Naive thymus-derived CD8-positive, alpha-beta T cell (primary cell): ENCODE measurements around the gene TSKU. TPM values are rescaled to one million over a fixed set of nuclear protein-coding genes. Genes with fewer than 3 reads are reported as not detected.
"Not testable (repeated sequence)": the region's sequence is repeated elsewhere in the genome, so short reads cannot be mapped to it uniquely, and the experiment has no call there.

ENCODE experiments used
- ATAC-seq, 2 donors: fragments of 150-1000 bp; cut with Tn5 transposase in 1 of 2; sonication (Bioruptor Pico), chemical (Tn5 transposase) in 1 of 2; 1 replicate in 1 of 2; 2 replicates in 1 of 2; pipeline ENCODE4 v1.10.0; 2021; ENCODE audit warnings: mild to moderate bottlenecking in 2 of 2, moderate library complexity in 2 of 2
- POLR2A ChIA-PET: fragments of 350-600 bp; sonication (Branson Sonifier 250); formaldehyde crosslinking; loops from one replicate; lab custom pipeline; 2021; ENCODE audit warnings: antibody characterized with exemption; lab: Charles Lee
- DNase-seq, 10 donors: peaks; one replicate each; pipeline versions ENCODE4 v3.0.0 to v3.0.0-alpha.2; 2020 to 2022
- H3K27ac Mint-ChIP-seq, 10 donors: one replicate each; pipeline ENCODE4 v1.8.0; 2020 to 2022; ENCODE audit warnings: mild to moderate bottlenecking in 10 of 10, mixed read lengths in 10 of 10, moderate library complexity in 4 of 10, inconsistent platforms in 1 of 10
- H3K27me3 Mint-ChIP-seq, 5 donors: one replicate each; pipeline ENCODE4 v1.8.0; 2021 to 2022; ENCODE audit warnings: mixed read lengths in 5 of 5
- H3K36me3 Mint-ChIP-seq, 3 donors: one replicate each; pipeline ENCODE4 v1.8.0; 2020 to 2022; ENCODE audit warnings: mixed read lengths in 3 of 3, mild to moderate bottlenecking in 2 of 3, inconsistent platforms in 1 of 3
- H3K4me1 Mint-ChIP-seq, 4 donors: one replicate each; pipeline ENCODE4 v1.8.0; 2021 to 2022; ENCODE audit warnings: mixed read lengths in 4 of 4
- H3K4me3 Mint-ChIP-seq, 10 donors: one replicate each; pipeline ENCODE4 v1.8.0; 2020 to 2022; ENCODE audit warnings: mild to moderate bottlenecking in 10 of 10, mixed read lengths in 10 of 10, moderate library complexity in 6 of 10, inconsistent platforms in 1 of 10
- H3K9me3 Mint-ChIP-seq, 9 donors: one replicate each; pipeline ENCODE4 v1.8.0; 2020 to 2022; ENCODE audit warnings: mixed read lengths in 9 of 9, mild to moderate bottlenecking in 3 of 9, inconsistent platforms in 1 of 9, moderate library complexity in 1 of 9
- polyA plus RNA-seq, 3 donors: library from polyadenylated mRNA; unstranded; fragments of 300-500 nt; fragmentation: Illumina TruSeq; gene quantifications; one replicate each; pipeline ENCODE4 v1.2.3, GENCODE V29; 2021
- total RNA-seq, 8 experiments: library from RNA in 2 of 8; stranded (reverse) in 2 of 8; gene quantifications; one replicate each; pipeline ENCODE4 v1.2.3 and lab custom pipeline; 2021 to 2026

Gene TSKU
- total and polyA plus RNA-seq, 5 experiments from 2014 or later, result not detected

DNA sequence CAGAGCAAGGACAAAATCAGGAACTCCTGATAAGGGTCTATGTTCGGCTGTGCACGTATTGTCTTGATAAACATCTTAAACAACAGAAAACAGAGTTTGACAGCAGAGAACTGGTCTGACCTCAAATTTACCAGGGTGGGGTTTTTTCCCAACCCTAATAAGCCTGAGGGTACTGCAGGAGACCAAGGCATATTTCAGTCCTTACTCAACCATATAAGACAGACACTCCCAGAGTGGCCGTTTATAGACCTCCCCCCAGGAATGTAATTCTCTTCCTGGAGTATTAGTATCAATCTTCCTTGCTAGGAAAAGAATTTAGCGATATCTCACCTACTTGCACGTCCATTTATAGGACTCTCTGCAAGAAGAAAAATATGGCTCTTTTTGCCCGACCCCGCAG lies 32.5 kb downstream of the TSKU start:
- ATAC-seq, POLR2A ChIA-PET, H3K27ac Mint-ChIP-seq, H3K4me1 Mint-ChIP-seq, DNase-seq, H3K4me3 Mint-ChIP-seq, H3K27me3 Mint-ChIP-seq: not testable (repeated sequence)
- peaks cover 2 to 27% (median 14%) of the 10 kb centered on the region in 3 donors for H3K36me3 Mint-ChIP-seq
- peaks cover 6 to 43% (median 17%) of the 10 kb centered on the region in 9 donors for H3K9me3 Mint-ChIP-seq

DNA sequence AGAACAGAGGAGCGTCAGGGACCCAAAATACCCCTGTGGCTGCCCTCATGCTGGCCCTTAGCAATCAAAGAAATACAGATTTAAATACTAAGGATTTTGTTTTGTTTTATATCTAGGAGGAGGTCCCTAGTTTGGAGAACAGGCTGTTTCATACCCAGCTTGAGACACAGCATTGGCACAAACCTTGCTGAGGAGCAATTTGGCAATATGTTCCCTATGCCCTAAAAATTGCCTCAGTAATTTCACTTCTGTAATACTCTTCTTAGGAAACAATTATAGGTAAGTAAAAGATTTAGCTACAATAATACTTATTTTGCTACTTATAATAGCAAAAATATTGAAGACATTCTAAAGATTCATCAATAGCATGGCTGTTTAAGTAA lies 37.0 kb downstream of the TSKU start:
- H3K27me3 Mint-ChIP-seq, result peaks cover 3 to 11% (median 9%) of the 10 kb centered on the region in 5 donors
- DNase-seq, result no peak
- H3K9me3 Mint-ChIP-seq, result peaks cover 6 to 34% (median 17%) of the 10 kb centered on the region in 9 donors
- H3K27ac Mint-ChIP-seq, result no peak overlapping the region
- ATAC-seq, result no peak
- H3K4me1 Mint-ChIP-seq, result peaks cover 0 to 9% (median 7%) of the 10 kb centered on the region in 4 donors
- H3K4me3 Mint-ChIP-seq, result no peak overlapping the region
- POLR2A ChIA-PET, result no interaction called here
- peaks cover 2 to 26% (median 14%) of the 10 kb centered on the region in 3 donors for H3K36me3 Mint-ChIP-seq

DNA sequence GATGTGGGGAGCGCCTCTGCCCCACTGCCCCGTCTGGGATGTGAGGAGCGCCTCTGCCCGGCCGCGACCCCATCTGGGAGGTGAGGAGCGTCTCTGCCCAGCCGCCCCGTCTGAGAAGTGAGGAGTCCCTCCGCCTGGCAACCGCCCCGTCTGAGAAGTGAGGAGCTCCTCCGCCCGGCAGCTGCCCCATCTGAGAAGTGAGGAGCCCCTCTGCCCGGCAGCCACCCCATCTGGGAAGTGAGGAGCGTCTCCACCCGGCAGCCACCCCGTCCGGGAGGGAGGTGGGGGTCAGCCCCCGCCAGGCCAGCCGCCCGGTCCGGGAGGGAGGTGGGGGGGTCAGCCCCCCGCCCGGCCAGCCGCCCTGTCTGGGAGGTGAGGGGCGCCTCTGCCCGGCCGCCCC lies 38.2 kb downstream of the TSKU start:
- H3K27ac Mint-ChIP-seq, DNase-seq, ATAC-seq, H3K4me3 Mint-ChIP-seq, POLR2A ChIA-PET: not testable (repeated sequence)
- Mint-ChIP-seq H3K27me3 (peaks cover 3 to 11% (median 9%) of the 10 kb centered on the region in 5 donors), H3K4me1 (peaks cover 3 to 17% (median 12%) of the 10 kb centered on the region in 4 donors), H3K9me3 (peaks cover under 1 to 22% (median 7%) of the 10 kb centered on the region in 9 donors), H3K36me3 (peaks cover 2 to 14% (median 7%) of the 10 kb centered on the region in 3 donors)

DNA sequence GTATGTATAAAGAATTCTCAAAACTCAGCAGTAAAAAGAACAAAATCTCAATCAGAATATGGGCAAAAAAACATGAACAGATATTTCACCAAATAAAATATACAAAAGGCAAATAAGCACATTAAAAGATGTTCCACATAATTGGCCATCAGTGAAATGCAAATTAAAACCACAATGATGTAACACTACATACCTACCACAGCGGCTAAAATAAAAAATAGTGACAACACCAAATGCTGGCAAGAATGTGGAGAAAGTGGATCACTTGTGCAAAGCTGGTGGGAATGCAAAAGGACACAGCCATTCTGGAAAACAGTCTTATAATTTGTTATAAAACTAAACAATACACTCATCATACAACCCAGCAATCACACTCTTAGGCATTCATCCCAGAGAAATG lies 39.2 kb downstream of the TSKU start:
- H3K27ac Mint-ChIP-seq, result no peak overlapping the region
- no peak for ATAC-seq
- peaks cover 0 to 12% (median 0%) of the 10 kb centered on the region in 9 donors for H3K9me3 Mint-ChIP-seq
- H3K4me3 Mint-ChIP-seq, result no peak overlapping the region
- POLR2A ChIA-PET, result no interaction called here
- H3K36me3 Mint-ChIP-seq, result peaks cover 0 to 5% (median 2%) of the 10 kb centered on the region in 3 donors
- DNase-seq, result no peak
- peaks cover 3 to 17% (median 12%) of the 10 kb centered on the region in 4 donors for H3K4me1 Mint-ChIP-seq
- peaks cover 3 to 11% (median 9%) of the 10 kb centered on the region in 5 donors for H3K27me3 Mint-ChIP-seq

DNA sequence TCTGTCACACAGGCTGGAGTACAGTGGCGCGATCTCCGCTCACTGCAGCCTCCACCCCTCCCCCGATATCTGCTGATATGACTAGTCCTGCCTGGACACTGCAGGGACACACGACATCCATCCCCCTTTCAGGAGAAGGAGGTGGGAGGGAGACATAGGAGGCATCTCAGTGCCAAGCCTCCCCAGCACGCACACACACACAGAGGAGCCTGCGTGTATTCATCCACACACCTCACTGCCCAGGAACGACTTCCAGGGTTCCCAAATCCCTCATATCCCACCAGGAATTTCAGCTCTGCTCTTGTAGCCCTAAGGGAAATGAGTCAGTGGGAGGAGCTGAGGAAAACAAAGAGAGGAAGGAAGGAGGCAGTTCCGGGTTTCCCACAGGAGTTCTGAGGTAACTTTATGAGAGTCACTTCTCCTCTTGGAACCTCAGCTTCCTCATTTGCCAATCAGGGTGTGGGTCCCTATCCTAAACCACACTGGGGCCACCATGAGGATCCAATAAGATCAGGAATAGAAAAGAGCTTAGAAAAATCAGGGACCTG lies 40.4 kb downstream of the TSKU start:
- Mint-ChIP-seq H3K4me3 (no peak overlapping the region), H3K36me3 (peaks cover 0 to 5% (median 2%) of the 10 kb centered on the region in 3 donors), H3K9me3 (peaks cover 0 to 7% (median 0%) of the 10 kb centered on the region in 9 donors), H3K27me3 (peaks cover 3 to 11% (median 9%) of the 10 kb centered on the region in 5 donors), H3K4me1 (peaks cover 3 to 17% (median 12%) of the 10 kb centered on the region in 4 donors), H3K27ac (no peak overlapping the region)
- DNase-seq (no peak), ATAC-seq (no peak)
- POLR2A ChIA-PET, result no interaction called here

DNA sequence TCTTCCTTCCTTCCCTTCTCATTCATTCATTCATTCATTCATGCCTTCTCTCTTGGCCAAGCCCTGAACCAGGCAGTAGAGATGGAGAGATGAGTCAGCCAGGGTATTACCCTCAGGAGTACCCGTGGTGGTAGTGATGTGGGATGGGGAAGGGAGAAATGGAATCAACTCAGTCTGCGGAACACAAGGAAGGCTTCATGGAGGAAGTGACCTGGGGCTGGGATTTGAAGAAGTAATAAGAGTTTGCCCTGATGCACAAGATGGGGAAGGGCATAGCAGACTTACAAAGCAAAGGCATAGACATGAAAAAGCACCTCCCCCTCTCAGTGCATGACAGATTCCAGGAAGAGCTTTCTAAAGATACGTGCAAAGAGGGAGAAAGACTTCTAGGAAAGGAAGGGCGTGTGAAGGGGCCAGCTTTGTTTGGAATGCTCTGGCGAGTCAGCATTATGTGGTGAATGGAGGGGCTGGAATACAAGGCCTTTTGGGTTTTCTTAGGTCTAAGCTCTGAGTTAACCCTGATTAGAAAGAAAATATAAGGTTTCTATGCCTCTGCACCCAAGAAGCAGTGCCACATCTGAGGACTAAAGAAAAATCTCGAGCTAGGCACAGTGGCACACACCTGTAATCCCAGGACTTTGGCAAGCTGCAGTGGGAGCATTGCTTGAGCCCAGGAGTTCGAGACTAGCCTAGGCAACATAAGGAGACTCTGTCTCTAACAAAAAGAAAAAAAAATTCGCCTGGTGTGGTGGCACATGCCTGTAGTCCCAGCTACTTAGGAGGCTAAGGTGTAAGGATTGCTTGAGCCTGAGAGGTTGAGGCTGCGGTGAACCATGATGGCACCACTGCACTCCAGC lies 41.2 kb downstream of the TSKU start:
- DNase-seq (no peak), ATAC-seq (no peak)
- Mint-ChIP-seq H3K27ac (peak overlapping the region in 1 of 10 donors; percentile 10), H3K4me3 (peak overlapping the region in 1 of 10 donors; percentile 30), H3K36me3 (peaks cover 0 to 5% (median 2%) of the 10 kb centered on the region in 3 donors), H3K27me3 (peaks cover 3 to 11% (median 6%) of the 10 kb centered on the region in 5 donors), H3K9me3 (peaks cover 0 to 7% (median 0%) of the 10 kb centered on the region in 9 donors), H3K4me1 (peaks cover 3 to 17% (median 12%) of the 10 kb centered on the region in 4 donors)
- POLR2A ChIA-PET, result no interaction called here

DNA sequence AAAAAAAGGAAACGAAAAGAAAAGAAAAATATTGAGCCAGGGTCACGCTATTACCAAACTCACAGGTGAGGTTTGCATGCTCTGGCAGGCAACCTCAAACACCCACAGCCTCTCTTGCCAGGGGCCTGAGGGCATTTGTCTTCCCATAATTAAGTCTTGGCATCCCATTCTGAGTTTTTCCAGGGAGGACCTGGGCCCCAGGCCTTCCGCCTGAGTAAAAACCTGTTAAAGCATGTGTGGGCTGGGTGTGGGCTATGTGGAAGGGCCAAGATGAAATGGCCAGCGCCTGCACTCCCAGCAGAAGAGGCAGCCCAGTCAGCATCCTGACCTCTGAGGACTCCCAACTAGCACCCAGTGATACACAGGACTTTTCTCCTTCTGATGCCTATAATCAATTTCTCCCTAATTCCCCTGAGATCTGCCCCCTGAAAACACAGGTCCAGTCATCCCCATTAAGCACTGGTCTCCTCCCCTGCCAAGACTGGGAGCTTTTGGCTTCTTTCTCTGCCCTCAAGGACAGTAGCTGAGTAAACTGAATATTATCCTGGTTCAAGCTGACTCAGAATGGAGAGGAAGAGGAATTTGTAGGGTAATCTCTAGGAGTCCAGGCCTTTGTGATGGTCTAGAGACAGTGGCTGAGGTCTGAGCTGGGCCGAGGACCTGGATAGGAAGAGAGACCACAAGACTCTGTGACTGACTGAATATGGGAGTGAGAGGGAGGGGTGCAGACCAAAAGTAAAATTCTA lies 42.0 kb downstream of the TSKU start:
- H3K4me1 Mint-ChIP-seq, result peaks cover 3 to 17% (median 12%) of the 10 kb centered on the region in 4 donors
- no peaks in the 10 kb centered on the region for H3K36me3 Mint-ChIP-seq
- DNase-seq (no peak), ATAC-seq (no peak)
- no peak overlapping the region for H3K4me3 Mint-ChIP-seq
- H3K9me3 Mint-ChIP-seq, result peaks cover 0 to 5% (median 0%) of the 10 kb centered on the region in 9 donors
- no peak overlapping the region for H3K27ac Mint-ChIP-seq
- H3K27me3 Mint-ChIP-seq, result peaks cover 0 to 9% (median 3%) of the 10 kb centered on the region in 5 donors
- POLR2A ChIA-PET, result no interaction called here

DNA sequence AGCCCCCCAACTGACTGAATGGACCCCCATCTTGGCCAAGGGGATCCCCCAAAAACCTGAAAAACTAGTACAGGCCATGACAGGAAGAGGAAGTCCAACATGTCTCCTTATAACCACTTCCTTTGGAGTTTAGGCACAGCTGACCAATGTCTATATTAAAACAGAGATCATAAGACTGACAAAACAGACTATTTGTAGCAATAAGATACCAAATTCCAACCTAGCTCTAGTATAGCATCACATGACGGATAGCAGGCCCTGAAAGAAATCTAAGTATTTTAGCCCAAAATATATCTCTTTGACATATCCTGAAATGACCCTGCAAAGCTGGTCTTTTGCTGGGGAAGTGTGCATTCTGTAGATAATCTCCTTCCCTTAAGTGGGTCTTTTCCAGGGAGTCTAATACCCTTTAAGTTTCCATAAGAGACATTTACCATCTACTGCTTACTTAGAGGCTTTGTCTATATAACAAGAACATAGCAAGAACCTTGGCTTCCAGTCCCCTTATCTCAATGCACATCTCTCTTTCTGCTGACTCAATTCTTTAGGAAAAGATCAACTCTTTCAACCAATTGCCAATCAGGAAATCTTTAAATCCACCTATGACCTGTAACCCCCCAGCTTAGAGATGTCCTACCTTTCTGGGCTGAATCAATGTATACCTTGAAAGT lies 42.7 kb downstream of the TSKU start:
- no peak for DNase-seq
- peaks cover 0 to 9% (median 3%) of the 10 kb centered on the region in 5 donors for H3K27me3 Mint-ChIP-seq
- H3K4me3 Mint-ChIP-seq, result no peak overlapping the region
- no peak overlapping the region for H3K27ac Mint-ChIP-seq
- H3K36me3 Mint-ChIP-seq, result no peaks in the 10 kb centered on the region
- ATAC-seq, result no peak
- POLR2A ChIA-PET, result no interaction called here
- peaks cover 0 to 3% (median 0%) of the 10 kb centered on the region in 9 donors for H3K9me3 Mint-ChIP-seq
- H3K4me1 Mint-ChIP-seq, result peaks cover 3 to 17% (median 12%) of the 10 kb centered on the region in 4 donors

DNA sequence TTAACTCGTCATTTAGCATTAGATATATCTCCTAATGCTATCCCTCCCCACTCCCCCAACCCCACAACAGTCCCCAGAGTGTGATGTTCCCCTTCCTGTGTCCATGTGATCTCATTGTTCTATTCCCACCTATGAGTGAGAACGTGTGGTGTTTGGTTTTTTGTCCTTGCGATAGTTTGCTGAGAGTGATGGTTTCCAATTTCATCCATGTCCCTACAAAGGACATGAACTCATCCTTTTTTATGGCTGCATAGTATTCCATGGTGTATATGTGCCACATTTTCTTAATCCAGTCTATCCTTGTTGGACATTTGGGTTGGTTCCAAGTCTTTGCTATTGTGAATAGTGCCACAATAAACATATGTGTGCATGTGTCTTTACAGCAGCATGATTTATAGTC lies 43.4 kb downstream of the TSKU start:
- DNase-seq, H3K9me3 Mint-ChIP-seq, H3K4me3 Mint-ChIP-seq, H3K36me3 Mint-ChIP-seq, H3K27ac Mint-ChIP-seq, ATAC-seq, POLR2A ChIA-PET: not testable (repeated sequence)
- Mint-ChIP-seq H3K4me1 (peaks cover 3 to 17% (median 12%) of the 10 kb centered on the region in 4 donors), H3K27me3 (peaks cover 0 to 13% (median 5%) of the 10 kb centered on the region in 5 donors)

DNA sequence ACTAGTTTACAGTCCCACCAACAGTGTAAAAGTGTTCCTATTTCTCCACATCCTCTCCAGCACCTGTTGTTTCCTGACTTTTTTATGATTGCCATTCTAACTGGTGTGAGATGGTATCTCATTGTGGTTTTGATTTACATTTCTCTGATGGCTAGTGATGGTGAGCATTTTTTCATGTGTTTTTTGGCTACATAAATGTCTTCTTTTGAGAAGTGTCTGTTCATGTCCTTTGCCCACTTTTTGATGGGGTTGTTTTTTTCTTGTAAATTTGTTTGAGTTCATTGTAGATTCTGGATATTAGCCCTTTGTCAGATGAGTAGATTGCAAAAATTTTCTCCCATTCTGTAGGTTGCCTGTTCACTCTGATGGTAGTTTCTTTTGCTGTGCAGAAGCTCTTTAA lies 43.8 kb downstream of the TSKU start:
- ATAC-seq, DNase-seq, H3K4me3 Mint-ChIP-seq, H3K27ac Mint-ChIP-seq, POLR2A ChIA-PET, H3K36me3 Mint-ChIP-seq, H3K9me3 Mint-ChIP-seq: not testable (repeated sequence)
- peaks cover 0 to 12% (median 5%) of the 10 kb centered on the region in 5 donors for H3K27me3 Mint-ChIP-seq
- H3K4me1 Mint-ChIP-seq, result peaks cover 3 to 17% (median 12%) of the 10 kb centered on the region in 4 donors

DNA sequence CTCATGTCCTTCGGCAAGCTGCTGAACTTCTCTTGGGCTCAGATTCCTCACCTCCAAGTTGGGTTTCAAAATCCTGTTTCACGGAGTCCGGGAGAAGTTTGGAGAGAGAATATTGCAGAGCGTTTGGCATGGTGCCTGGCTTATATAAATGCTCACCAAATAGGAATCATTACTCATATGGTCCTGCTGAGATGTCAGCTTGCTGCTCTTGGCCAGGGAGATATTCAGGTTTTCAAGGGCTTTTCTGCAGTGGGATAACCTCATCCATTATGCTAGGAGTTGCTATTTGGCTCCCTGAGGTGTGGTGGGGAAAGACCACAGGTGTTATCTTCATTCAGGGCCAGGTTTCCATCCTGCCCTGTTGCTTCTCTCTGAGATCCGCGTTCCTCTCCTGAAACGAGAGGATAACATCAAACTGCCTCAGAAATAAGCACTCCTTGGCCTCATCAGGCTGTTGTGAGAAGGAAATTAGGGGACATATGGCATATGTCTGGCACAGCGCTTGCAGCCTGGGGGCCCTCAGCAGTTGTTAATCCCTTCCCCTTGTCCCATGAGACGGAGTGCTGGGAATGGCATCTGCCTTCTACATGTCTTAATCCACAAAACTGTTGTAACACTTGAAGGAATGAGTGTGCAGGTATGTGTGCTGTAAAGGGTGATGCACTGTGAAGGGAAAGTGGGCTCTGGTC lies 47.6 kb downstream of the TSKU start:
- ATAC-seq (no peak), DNase-seq (no peak)
- H3K36me3 Mint-ChIP-seq, result no peaks in the 10 kb centered on the region
- peaks cover 0 to 3% (median 2%) of the 10 kb centered on the region in 4 donors for H3K4me1 Mint-ChIP-seq
- peaks cover 0 to 11% (median 7%) of the 10 kb centered on the region in 5 donors for H3K27me3 Mint-ChIP-seq
- H3K27ac Mint-ChIP-seq, result peak overlapping the region in 1 of 10 donors; percentile 26
- no peak overlapping the region for H3K4me3 Mint-ChIP-seq
- POLR2A ChIA-PET, result no interaction called here
- no peaks in the 10 kb centered on the region for H3K9me3 Mint-ChIP-seq
